RWPE2 (cell line): ENCODE data around the gene TRIM14.

Experiments
- ATAC-seq: fragments of 200-7000 bp; cut with Tn5 transposase; 3 replicates; pipeline ENCODE4 v1.9.1; 2021; ENCODE audit warnings: low read depth
- DNase-seq: peaks from one replicate; pipeline ENCODE4 v3.0.0-alpha.2; 2020; ENCODE audit warnings: low spot score
- H3K27ac ChIP-seq: fragments of 450-650 bp; 2 replicates; pipeline ENCODE4 v1.5.1; 2017; ENCODE audit warnings: mild to moderate bottlenecking; ENCODE audit not compliant: poor library complexity, severe bottlenecking
- H3K27me3 ChIP-seq: fragments of 250-450 bp; sonication (Bioruptor Pico); 2 replicates; pipeline ENCODE4 v1.5.1; 2021; ENCODE audit warnings: mild to moderate bottlenecking, moderate library complexity; ENCODE audit not compliant: insufficient read depth, poor library complexity, severe bottlenecking
- H3K36me3 ChIP-seq: fragments of 250-450 bp; sonication (Bioruptor Pico); 2 replicates; pipeline ENCODE4 v1.5.1; 2020; ENCODE audit warnings: low read depth, mild to moderate bottlenecking, moderate library complexity
- H3K4me1 ChIP-seq: fragments of 250-450 bp; sonication (Bioruptor Pico); 2 replicates; pipeline ENCODE4 v1.5.1; 2021; ENCODE audit warnings: mild to moderate bottlenecking, moderate library complexity; ENCODE audit not compliant: insufficient read depth, poor library complexity, severe bottlenecking
- H3K4me3 ChIP-seq: fragments of 250-450 bp; sonication (Bioruptor Pico); 2 replicates; pipeline ENCODE4 v1.5.1; 2021; ENCODE audit warnings: mild to moderate bottlenecking, moderate library complexity; ENCODE audit not compliant: severe bottlenecking
- H3K9me3 ChIP-seq: fragments of 250-450 bp; sonication (Bioruptor Pico); 2 replicates; pipeline ENCODE4 v1.5.1; 2021; ENCODE audit warnings: mild to moderate bottlenecking, moderate library complexity; ENCODE audit not compliant: severe bottlenecking
- CTCF ChIP-seq: fragments of 450-650 bp; IDR thresholded peaks from one replicate; pipeline ENCODE4 v1.5.1; 2017; ENCODE audit warnings: mild to moderate bottlenecking, moderate library complexity; ENCODE audit not compliant: poor library complexity, severe bottlenecking

TRIM14 gene

GRCh38 chr9:98109052-98109451 lies 10.0 kb downstream of the TRIM14 start:
- no peak for TF ChIP-seq CTCF
- Histone ChIP-seq H3K36me3 (peaks cover 41% of the 10 kb centered on the region), H3K27me3 (no peaks in the 10 kb centered on the region), H3K4me1 (no peaks in the 10 kb centered on the region), H3K27ac (no peak overlapping the region), H3K4me3 (no peak overlapping the region), H3K9me3 (no peaks in the 10 kb centered on the region)
- ATAC-seq (no peak), DNase-seq (no peak)

GRCh38 chr9:98108531-98109031 lies 10.4 kb downstream of the TRIM14 start:
- Histone ChIP-seq H3K9me3 (no peaks in the 10 kb centered on the region), H3K4me3 (no peak overlapping the region), H3K27ac (no peak overlapping the region), H3K27me3 (no peaks in the 10 kb centered on the region), H3K36me3 (peaks cover 41% of the 10 kb centered on the region), H3K4me1 (no peaks in the 10 kb centered on the region)
- TF ChIP-seq CTCF: no peak
- DNase-seq (no peak), ATAC-seq (no peak)

- no peaks in the 10 kb centered on the region for H3K9me3 ChIP-seq
- H3K4me3 ChIP-seq: no peak overlapping the region
- peaks cover 41% of the 10 kb centered on the region for H3K36me3 ChIP-seq
- no peaks in the 10 kb centered on the region for H3K4me1 ChIP-seq
- DNase-seq: no peak
- ATAC-seq: no peak
- H3K27ac ChIP-seq: no peak overlapping the region
- H3K27me3 ChIP-seq: no peaks in the 10 kb centered on the region
- TF ChIP-seq CTCF: no peak
Measured at GRCh38 chr9:98107926-98108325, 11.1 kb downstream of the TRIM14 start.

- Histone ChIP-seq H3K4me3 (no peak overlapping the region), H3K4me1 (no peaks in the 10 kb centered on the region), H3K9me3 (no peaks in the 10 kb centered on the region), H3K36me3 (peaks cover 39% of the 10 kb centered on the region), H3K27me3 (no peaks in the 10 kb centered on the region), H3K27ac (no peak overlapping the region)
- no peak for DNase-seq
- ATAC-seq: no peak
- TF ChIP-seq CTCF: no peak
Measured at GRCh38 chr9:98105006-98105405, 14.0 kb downstream of the TRIM14 start.

GRCh38 chr9:98104445-98104881 lies 14.6 kb downstream of the TRIM14 start:
- ATAC-seq: no peak
- H3K27ac ChIP-seq: no peak overlapping the region
- no peaks in the 10 kb centered on the region for H3K4me1 ChIP-seq
- H3K36me3 ChIP-seq: peaks cover 39% of the 10 kb centered on the region
- TF ChIP-seq CTCF: no peak
- H3K4me3 ChIP-seq: no peak overlapping the region
- DNase-seq: no peak
- H3K9me3 ChIP-seq: no peaks in the 10 kb centered on the region
- H3K27me3 ChIP-seq: no peaks in the 10 kb centered on the region
